HEK293T (cell line): Measurements from ENCODE around the gene PRCD.
A peak's percentile ranks its signal among the peaks of the same experiment; 100 is the strongest.

Source experiments
- CTCF ChIA-PET: fragments of 350-600 bp; formaldehyde crosslinking; extraction: SDS; loops from one replicate; lab custom pipeline; 2021; ENCODE audit warnings: antibody characterized with exemption, inconsistent platforms; lab: Yijun Ruan, JAX
- POLR2A ChIA-PET: fragments of 350-600 bp; formaldehyde crosslinking; extraction: SDS; loops from one replicate; lab custom pipeline; 2020; ENCODE audit warnings: antibody characterized with exemption, inconsistent platforms; lab: Yijun Ruan, JAX
- DNase-seq: peaks from one replicate; pipeline ENCODE4 v3.0.0; 2012; ENCODE audit warnings: mixed read lengths; ENCODE audit errors: extremely low spot score
- ARNT ChIP-seq: fragments of 450-650 bp; IDR thresholded peaks from 2 replicates; pipeline ENCODE4 v1.6.1; 2017; ENCODE audit warnings: mild to moderate bottlenecking
- BHLHE40 ChIP-seq: fragments of 450-650 bp; IDR thresholded peaks from 2 replicates; pipeline ENCODE4 v1.6.1; 2016; ENCODE audit warnings: mild to moderate bottlenecking, moderate library complexity, borderline replicate concordance
- CTBP1 ChIP-seq: fragments of 450-650 bp; IDR thresholded peaks from 2 replicates; pipeline ENCODE4 v1.6.1; 2016; ENCODE audit warnings: borderline replicate concordance
- ELF4 ChIP-seq: fragments of 450-650 bp; IDR thresholded peaks from 2 replicates; pipeline ENCODE4 v1.6.1; 2017; ENCODE audit warnings: antibody characterized with exemption
- FOXA1 ChIP-seq: fragments of 450-650 bp; IDR thresholded peaks from 2 replicates; pipeline ENCODE4 v1.6.1; 2016; ENCODE audit warnings: mild to moderate bottlenecking
- FOXK2 ChIP-seq: fragments of 450-650 bp; IDR thresholded peaks from 2 replicates; pipeline ENCODE4 v1.6.1; 2016; ENCODE audit warnings: mild to moderate bottlenecking
- FOXM1 ChIP-seq: fragments of 450-650 bp; IDR thresholded peaks from 2 replicates; pipeline ENCODE4 v1.6.1; 2017; ENCODE audit warnings: mild to moderate bottlenecking, borderline replicate concordance
- HDGF ChIP-seq: fragments of 450-650 bp; IDR thresholded peaks from 2 replicates; pipeline ENCODE4 v1.6.1; 2017; ENCODE audit warnings: antibody characterized with exemption, borderline replicate concordance
- L3MBTL2 ChIP-seq: fragments of 450-650 bp; conservative IDR thresholded peaks from 2 replicates; pipeline ENCODE4 v1.6.1; 2016; ENCODE audit warnings: mild to moderate bottlenecking
- LEF1 ChIP-seq: fragments of 450-650 bp; IDR thresholded peaks from 2 replicates; pipeline ENCODE4 v1.6.1; 2017; ENCODE audit warnings: mild to moderate bottlenecking, borderline replicate concordance
- NFRKB ChIP-seq: fragments of 450-650 bp; IDR thresholded peaks from 2 replicates; pipeline ENCODE4 v1.6.1; 2016; ENCODE audit warnings: mild to moderate bottlenecking, moderate library complexity
- SP1 ChIP-seq: fragments of 450-650 bp; IDR thresholded peaks from 2 replicates; pipeline ENCODE4 v1.6.1; 2017
- SUZ12 ChIP-seq: fragments of 450-650 bp; IDR thresholded peaks from 2 replicates; pipeline ENCODE4 v1.6.1; 2016; ENCODE audit warnings: mild to moderate bottlenecking
- TARDBP ChIP-seq: fragments of 450-650 bp; IDR thresholded peaks from 2 replicates; pipeline ENCODE4 v1.6.1; 2016
- ZNF384 ChIP-seq: fragments of 450-650 bp; IDR thresholded peaks from 2 replicates; pipeline ENCODE4 v1.6.1; 2016
- TF ChIP-seq, protein P1 (sequence below): fragments of 450-650 bp; IDR thresholded peaks from 2 replicates; pipeline ENCODE4 v1.6.1; 2016

The PRCD gene

DNA sequence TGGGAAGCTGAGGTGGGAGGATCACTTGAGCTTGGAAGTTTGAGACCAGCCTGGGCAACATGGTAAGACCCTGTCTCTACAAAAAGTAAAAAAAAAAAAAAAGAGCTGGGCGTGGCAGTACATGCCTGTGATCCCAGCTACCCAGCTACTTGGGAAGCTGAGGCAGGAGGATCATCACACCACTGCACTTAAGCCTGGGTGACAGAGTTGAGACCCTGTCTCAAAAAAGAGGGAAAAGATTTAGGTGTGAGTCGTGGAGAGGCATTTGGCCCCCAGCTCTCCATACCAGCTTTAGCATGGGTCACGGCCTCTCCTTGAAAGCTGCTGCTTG is 26.7 kb downstream of the PRCD start:
- ChIA-PET CTCF (interaction anchor here (0.6 to 2.7 kb wide), 4 partner anchors 9 to 126 kb away, joined by 4 to 11 read pairs (median 6); no protein-coding TSS in a partner anchor), POLR2A (interaction anchor here (0.5 to 2.9 kb wide), 7 partner anchors 9 to 256 kb away, joined by 3 to 22 read pairs (median 6); partner anchors contain the start of gene ST6GALNAC2)
- TF ChIP-seq SP1 (no peak), SUZ12 (no peak), L3MBTL2 (no peak), BHLHE40 (no peak), HDGF (no peak), NFRKB (no peak), FOXK2 (no peak), FOXA1 (no peak), TARDBP (no peak), ARNT (no peak), FOXM1 (no peak), CTBP1 (no peak), ELF4 (no peak), LEF1 (no peak), ZNF384 (no peak)
- TF ChIP-seq, protein P1, sequence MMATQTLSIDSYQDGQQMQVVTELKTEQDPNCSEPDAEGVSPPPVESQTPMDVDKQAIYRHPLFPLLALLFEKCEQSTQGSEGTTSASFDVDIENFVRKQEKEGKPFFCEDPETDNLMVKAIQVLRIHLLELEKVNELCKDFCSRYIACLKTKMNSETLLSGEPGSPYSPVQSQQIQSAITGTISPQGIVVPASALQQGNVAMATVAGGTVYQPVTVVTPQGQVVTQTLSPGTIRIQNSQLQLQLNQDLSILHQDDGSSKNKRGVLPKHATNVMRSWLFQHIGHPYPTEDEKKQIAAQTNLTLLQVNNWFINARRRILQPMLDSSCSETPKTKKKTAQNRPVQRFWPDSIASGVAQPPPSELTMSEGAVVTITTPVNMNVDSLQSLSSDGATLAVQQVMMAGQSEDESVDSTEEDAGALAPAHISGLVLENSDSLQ: no peak
- no peak for DNase-seq

DNA sequence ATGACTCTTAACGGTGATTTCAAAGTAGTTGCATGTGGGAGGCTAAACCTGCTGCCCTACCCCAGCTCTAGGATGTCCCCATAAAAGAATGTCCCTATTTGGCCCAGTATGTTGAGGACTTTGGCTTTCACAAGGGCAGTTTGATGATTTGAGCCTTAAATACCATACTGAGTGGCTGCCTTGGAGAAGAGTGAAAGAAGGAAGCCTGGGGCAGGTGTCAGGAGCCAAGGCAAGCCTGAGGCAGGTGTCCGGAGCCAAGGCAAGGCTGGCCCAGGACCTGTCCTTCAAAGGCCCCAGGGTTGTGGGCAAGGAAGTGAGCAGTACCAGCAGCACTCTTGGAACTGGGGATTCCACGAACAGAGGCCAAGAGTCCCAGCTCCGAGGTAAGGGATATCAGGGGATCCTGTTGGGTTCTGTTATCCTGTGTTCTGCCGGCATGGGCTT is 27.2 kb downstream of the PRCD start:
- 0 out of 2 replicates have a peak, but pooled peaks have one; percentile 7 for TF ChIP-seq ELF4
- no peak for TF ChIP-seq ARNT
- CTCF ChIA-PET: interaction anchor here (0.5 to 2.7 kb wide), 5 partner anchors 9 to 191 kb away, joined by 4 to 11 read pairs (median 5); no protein-coding TSS in a partner anchor
- POLR2A ChIA-PET: interaction anchor here (0.5 to 2.9 kb wide), 10 partner anchors 9 to 256 kb away, joined by 3 to 22 read pairs (median 4); partner anchors contain the start of gene ST6GALNAC2
- no peak for DNase-seq

DNA sequence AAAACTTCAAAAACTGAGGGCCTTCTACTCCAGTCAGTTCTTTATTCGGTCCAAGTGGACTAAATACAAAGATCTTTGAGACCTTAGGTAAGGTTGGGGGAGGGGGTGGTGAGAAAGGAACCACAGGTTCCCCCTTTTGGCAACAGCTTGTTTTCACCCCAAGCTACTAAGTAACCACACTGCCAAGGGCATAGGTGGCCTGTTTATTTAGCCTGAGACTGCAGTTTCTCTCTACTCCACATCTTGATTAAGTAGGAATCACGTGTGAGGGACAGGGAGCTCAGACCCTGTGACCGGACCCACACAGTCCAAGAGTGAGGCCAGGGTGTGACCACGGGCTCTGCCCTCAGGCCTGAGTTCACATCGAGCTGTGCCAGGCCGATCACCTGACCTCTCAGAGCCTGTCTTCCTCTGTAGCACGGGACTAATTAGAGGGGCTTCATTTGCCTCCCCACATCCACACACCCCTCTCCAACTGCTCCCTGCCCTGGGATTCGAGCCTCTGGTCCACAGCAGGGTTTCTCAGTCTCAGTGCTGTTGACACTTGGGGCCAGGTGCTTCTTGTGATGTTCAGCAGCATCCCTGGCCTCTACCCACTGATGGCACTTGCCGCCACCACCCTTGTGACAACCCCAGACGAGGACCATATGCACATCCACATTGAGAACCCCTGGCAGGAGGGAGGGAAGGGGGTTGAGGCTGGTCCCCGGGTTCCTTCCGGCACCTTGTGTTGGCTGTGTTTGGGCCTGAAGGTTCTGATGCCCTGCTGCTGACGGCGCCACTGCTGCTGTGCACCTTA is 28.0 kb downstream of the PRCD start:
- POLR2A ChIA-PET: interaction anchor here (0.9 to 2.9 kb wide), 10 partner anchors 8 to 104 kb away, joined by 3 to 22 read pairs (median 3); partner anchors contain the start of genes PRCD and ST6GALNAC2
- DNase-seq: no peak
- CTCF ChIA-PET: interaction anchor here (0.5 to 2.7 kb wide), 2 partner anchors 10 to 190 kb away, joined by 5 to 11 read pairs; no protein-coding TSS in a partner anchor
- TF ChIP-seq, protein P1: no peak
- TF ChIP-seq HDGF: no peak
- TF ChIP-seq LEF1: no peak
- TF ChIP-seq FOXK2: no peak
- TF ChIP-seq SP1: no peak
- no peak for TF ChIP-seq SUZ12
- no peak for TF ChIP-seq FOXM1

DNA sequence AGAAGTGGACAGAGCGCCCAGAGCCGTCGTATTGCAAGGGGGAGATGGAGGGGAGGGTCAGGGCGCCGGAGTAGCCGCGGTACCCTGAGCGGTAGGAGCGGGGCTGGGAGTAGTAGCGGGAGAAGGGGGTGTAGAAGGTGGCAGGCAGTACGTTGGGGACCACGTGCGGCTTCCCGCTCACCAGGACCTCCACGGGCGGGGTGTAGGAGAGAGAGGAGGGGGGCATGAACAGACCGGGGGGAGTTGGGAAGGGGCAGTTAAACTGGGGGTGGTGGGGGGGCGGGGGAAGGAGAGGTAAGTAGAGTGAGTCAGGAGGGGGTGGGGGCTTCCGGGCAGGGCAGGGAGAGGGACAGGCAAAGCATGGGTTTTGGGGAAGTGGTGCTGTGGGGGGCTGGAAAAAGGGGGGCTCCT is 29.0 kb downstream of the PRCD start:
- TF ChIP-seq LEF1: no peak
- no peak for TF ChIP-seq ZNF384
- TF ChIP-seq L3MBTL2: peak; percentile 28; the same call in 1 of the 2 replicates
- no peak for DNase-seq
- CTCF ChIA-PET: no interaction called here
- POLR2A ChIA-PET: interaction anchor here (1.6 to 3.0 kb wide), 2 partner anchors 11 to 103 kb away, joined by 7 to 14 read pairs; no protein-coding TSS in a partner anchor

DNA sequence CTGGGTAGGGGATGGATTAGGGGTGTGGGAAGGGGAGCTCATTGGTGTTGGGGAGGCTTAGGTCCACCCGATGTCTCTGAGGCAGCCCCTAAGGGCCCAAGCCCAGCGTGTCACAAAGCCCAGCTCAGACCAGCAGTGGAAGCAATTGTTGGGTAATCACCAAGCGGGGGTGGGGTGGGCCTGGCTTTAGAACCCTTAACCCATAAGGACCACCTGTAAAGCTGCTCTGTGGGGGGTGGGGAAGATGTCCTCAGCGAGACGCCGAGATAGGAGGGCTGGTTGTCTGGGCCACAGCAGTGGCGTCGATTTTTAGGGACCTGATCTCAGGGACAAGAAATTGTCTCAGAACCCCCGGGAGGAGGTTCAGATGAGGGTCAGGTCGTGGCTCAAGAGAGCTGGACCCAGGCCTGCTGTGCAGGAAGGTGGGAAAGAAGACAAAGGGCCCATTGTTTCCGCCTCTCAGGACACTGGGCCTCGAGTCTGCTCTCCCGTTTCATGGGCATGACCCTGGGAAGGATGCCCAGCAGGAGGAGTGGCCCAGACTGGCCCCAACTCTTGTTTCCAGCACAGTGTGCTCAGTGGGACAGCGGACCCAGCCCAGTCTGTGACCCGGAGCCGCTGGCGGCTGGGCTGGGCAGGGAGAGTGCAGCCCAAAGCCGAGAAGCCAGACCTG is 29.9 kb downstream of the PRCD start:
- ChIA-PET CTCF (interaction anchor here (1.2 kb wide), 1 partner anchor 54 kb away, joined by 4 read pairs; no protein-coding TSS in a partner anchor), POLR2A (interaction anchor here (3.0 kb wide), 1 partner anchor 12 kb away, joined by 14 read pairs; no protein-coding TSS in a partner anchor)
- no peak for TF ChIP-seq FOXM1
- TF ChIP-seq FOXA1: no peak
- no peak for TF ChIP-seq NFRKB
- TF ChIP-seq L3MBTL2: no peak
- TF ChIP-seq BHLHE40: no peak
- no peak for TF ChIP-seq ARNT
- no peak for TF ChIP-seq TARDBP
- no peak for TF ChIP-seq ELF4
- TF ChIP-seq CTBP1: no peak
- TF ChIP-seq SP1: no peak
- DNase-seq: no peak

DNA sequence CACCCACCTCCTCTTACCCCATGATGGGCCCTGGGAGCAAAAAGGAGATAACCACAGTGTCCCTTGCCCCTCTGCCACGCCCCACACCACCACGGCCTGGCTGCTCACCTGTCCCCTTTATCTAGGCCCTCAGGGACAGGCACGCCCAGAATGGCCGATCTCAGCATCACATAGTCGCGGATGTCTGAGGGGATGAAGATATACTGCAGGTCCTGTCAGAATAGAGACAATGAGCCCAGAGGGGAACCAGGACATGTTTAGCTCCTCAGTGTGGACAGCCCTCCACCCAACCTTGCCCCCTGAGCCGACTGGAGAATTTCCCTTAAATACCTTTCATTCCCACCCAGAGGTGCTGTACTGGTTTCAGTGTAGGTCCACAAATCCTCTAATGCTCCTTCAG is 30.6 kb downstream of the PRCD start:
- CTCF ChIA-PET: interaction anchor here (1.2 kb wide), 1 partner anchor 53 kb away, joined by 4 read pairs; no protein-coding TSS in a partner anchor
- POLR2A ChIA-PET: interaction anchor here (1.7 to 3.0 kb wide), 2 partner anchors 13 to 41 kb away, joined by 4 to 14 read pairs; no protein-coding TSS in a partner anchor

More for the DNA sequence above, 30.6 kb downstream of the PRCD start:
- DNase-seq: no peak
- TF ChIP-seq BHLHE40 (no peak), NFRKB (no peak), FOXM1 (no peak), ZNF384 (no peak), TARDBP (no peak), FOXA1 (no peak), L3MBTL2 (no peak), ELF4 (no peak), CTBP1 (no peak), ARNT (no peak), HDGF (no peak), SP1 (no peak), FOXK2 (no peak), SUZ12 (no peak), LEF1 (no peak)
- TF ChIP-seq, protein P1: no peak
